OCI-LY1 (cell line): ENCODE measurements around the gene CHADL.

Experiments used
- EZH2 ChIP-seq: fragments of 200-600 bp; sonication (generic), shearing (Covaris generic); IDR thresholded peaks from 2 replicates; pipeline ENCODE4 v1.8.0; 2017; ENCODE audit warnings: borderline replicate concordance, mixed run types, mild to moderate bottlenecking, antibody characterized with exemption, low read length, moderate library complexity, mixed read lengths
- TF ChIP-seq, protein P1 (sequence below): fragments of 200-600 bp; sonication (generic), shearing (Covaris generic); IDR thresholded peaks from 2 replicates; pipeline ENCODE4 v1.5.1; 2017; ENCODE audit warnings: mild to moderate bottlenecking, antibody characterized with exemption, low read length, moderate library complexity, mixed read lengths

DNA sequence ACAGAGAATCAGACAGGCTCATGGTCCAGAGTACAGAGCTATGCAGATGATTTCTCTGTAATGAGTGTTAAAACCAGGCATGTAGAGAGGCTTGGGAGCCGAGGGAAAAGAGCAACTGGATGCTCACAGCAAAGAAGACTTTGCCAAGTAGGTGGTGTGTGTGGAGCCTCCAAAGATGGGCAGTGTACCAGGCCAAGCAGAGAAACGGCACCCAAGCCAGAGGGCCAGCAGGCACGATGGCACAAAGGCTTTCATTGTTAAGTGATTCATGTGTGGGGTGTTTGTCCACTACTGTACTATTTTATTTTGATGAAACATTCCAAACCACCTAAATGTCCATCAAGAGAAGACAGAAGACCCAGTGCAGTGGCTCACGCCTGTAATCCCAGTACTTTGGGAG, 34.1 kb upstream of the CHADL start:
- TF ChIP-seq, protein P1, sequence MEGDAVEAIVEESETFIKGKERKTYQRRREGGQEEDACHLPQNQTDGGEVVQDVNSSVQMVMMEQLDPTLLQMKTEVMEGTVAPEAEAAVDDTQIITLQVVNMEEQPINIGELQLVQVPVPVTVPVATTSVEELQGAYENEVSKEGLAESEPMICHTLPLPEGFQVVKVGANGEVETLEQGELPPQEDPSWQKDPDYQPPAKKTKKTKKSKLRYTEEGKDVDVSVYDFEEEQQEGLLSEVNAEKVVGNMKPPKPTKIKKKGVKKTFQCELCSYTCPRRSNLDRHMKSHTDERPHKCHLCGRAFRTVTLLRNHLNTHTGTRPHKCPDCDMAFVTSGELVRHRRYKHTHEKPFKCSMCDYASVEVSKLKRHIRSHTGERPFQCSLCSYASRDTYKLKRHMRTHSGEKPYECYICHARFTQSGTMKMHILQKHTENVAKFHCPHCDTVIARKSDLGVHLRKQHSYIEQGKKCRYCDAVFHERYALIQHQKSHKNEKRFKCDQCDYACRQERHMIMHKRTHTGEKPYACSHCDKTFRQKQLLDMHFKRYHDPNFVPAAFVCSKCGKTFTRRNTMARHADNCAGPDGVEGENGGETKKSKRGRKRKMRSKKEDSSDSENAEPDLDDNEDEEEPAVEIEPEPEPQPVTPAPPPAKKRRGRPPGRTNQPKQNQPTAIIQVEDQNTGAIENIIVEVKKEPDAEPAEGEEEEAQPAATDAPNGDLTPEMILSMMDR, result no peak
- TF ChIP-seq EZH2, result no peak
